Panc1 (cell line): ENCODE data around the gene DCANP1. TPM values are rescaled to one million over a fixed set of nuclear protein-coding genes. Genes with fewer than 3 reads are reported as not detected.

Source experiments
- ATAC-seq: fragments of 200-7000 bp; cut with Tn5 transposase; 2 replicates; pipeline ENCODE4 v1.9.1; 2020; ENCODE audit warnings: mild to moderate bottlenecking, moderate library complexity
- BruUV-seq: library from RNA; stranded (reverse); fragments of 400-500 nt; replicated peaks from 2 replicates; lab custom pipeline; 2021; lab: Mats Ljungman, UMichigan
- CTCF ChIA-PET: fragments of 300-600 bp; sonication (Branson Sonifier 250); formaldehyde crosslinking; loops from one replicate; lab custom pipeline; 2022; ENCODE audit warnings: antibody characterized with exemption; lab: Charles Lee
- POLR2A ChIA-PET: fragments of 300-600 bp; sonication (Branson Sonifier 250); formaldehyde crosslinking; loops from one replicate; lab custom pipeline; 2022; ENCODE audit warnings: antibody characterized with exemption; lab: Charles Lee
- DNase-seq: peaks from one replicate; pipeline ENCODE4 v3.0.0-alpha.2; 2010; ENCODE audit warnings: low read depth, low spot score
- H3K27ac ChIP-seq: 2 replicates; pipeline ENCODE4 v1.5.1; 2011; ENCODE audit warnings: mild to moderate bottlenecking, low read length, inconsistent platforms
- H3K27me3 ChIP-seq: fragments of 200-500 bp; sonication (Bioruptor generic); 2 replicates; pipeline ENCODE4 v1.6.0; 2014; ENCODE audit warnings: low read length, inconsistent platforms; ENCODE audit not compliant: control insufficient read depth, insufficient read depth
- H3K36me3 ChIP-seq: fragments of 200-500 bp; sonication (Bioruptor generic); 2 replicates; pipeline ENCODE4 v1.5.1; 2014; ENCODE audit warnings: inconsistent platforms, mild to moderate bottlenecking, low read length, moderate library complexity; ENCODE audit not compliant: control insufficient read depth, insufficient read depth
- H3K4me1 ChIP-seq: 2 replicates; pipeline ENCODE4 v1.5.1; 2011; ENCODE audit warnings: inconsistent platforms, mild to moderate bottlenecking, low read length, moderate library complexity; ENCODE audit not compliant: control insufficient read depth, insufficient read depth
- H3K4me3 ChIP-seq, 2 experiments: 2 replicates each; pipeline ENCODE4 v1.5.1; 2011 to 2012; ENCODE audit warnings: low read depth in 2 of 2, low read length in 2 of 2, mild to moderate bottlenecking in 2 of 2, inconsistent platforms in 1 of 2, moderate library complexity in 1 of 2
- H3K9me3 ChIP-seq: fragments of 200-500 bp; sonication (Bioruptor generic); 2 replicates; pipeline ENCODE4 v1.5.1; 2014; ENCODE audit warnings: low read depth, mild to moderate bottlenecking, inconsistent platforms, low read length, moderate library complexity; ENCODE audit not compliant: control insufficient read depth, insufficient read depth
- POLR2AphosphoS5 ChIP-seq: IDR thresholded peaks from 2 replicates; pipeline ENCODE4 v1.6.1; 2012; ENCODE audit warnings: mild to moderate bottlenecking, low read depth, low read length, moderate library complexity
- SIN3A ChIP-seq: IDR thresholded peaks from 2 replicates; pipeline ENCODE4 v1.6.1; 2012; ENCODE audit warnings: low read depth, mild to moderate bottlenecking, low read length, moderate library complexity, borderline replicate concordance; ENCODE audit not compliant: insufficient read depth
- TCF7L2 ChIP-seq: IDR thresholded peaks from 2 replicates; pipeline ENCODE4 v1.6.1; 2011; ENCODE audit warnings: mild to moderate bottlenecking, low read depth, low read length, inconsistent platforms
- in situ Hi-C: cut with HindIII; loops from 2 replicates; pipeline ENCODE4 v1.10.0; 2016; ENCODE audit warnings: low sequenced_read_pairs, low pct_unique_long_range_greater_than_20kb
- intact Hi-C: fragments of 100-400 bp; cut with micrococcal nuclease; formaldehyde crosslinking; loops from one replicate; pipeline ENCODE4 v1.10.0; 2022; ENCODE audit not compliant: unreplicated experiment
- total RNA-seq: library from RNA; stranded (reverse); gene quantifications from one replicate; pipeline ENCODE4 v1.2.1, GENCODE V29; 2021; ENCODE audit not compliant: unreplicated experiment
- TF ChIP-seq, protein P1 (sequence below), 2 experiments: IDR thresholded peaks; 2 replicates each; pipeline ENCODE4 v1.6.1; 2011 to 2012; ENCODE audit warnings: low read depth in 2 of 2, control low read depth in 1 of 2, low read length in 1 of 2, mild to moderate bottlenecking in 1 of 2, moderate library complexity in 1 of 2; ENCODE audit not compliant: insufficient read depth in 1 of 2
- TF ChIP-seq, protein P2 (sequence below): fragments of 450-650 bp; IDR thresholded peaks from 2 replicates; pipeline ENCODE4 v1.5.1; 2017; ENCODE audit warnings: mild to moderate bottlenecking

Gene DCANP1
- total RNA-seq, 1 experiment from 2014 or later, result not detected

DNA sequence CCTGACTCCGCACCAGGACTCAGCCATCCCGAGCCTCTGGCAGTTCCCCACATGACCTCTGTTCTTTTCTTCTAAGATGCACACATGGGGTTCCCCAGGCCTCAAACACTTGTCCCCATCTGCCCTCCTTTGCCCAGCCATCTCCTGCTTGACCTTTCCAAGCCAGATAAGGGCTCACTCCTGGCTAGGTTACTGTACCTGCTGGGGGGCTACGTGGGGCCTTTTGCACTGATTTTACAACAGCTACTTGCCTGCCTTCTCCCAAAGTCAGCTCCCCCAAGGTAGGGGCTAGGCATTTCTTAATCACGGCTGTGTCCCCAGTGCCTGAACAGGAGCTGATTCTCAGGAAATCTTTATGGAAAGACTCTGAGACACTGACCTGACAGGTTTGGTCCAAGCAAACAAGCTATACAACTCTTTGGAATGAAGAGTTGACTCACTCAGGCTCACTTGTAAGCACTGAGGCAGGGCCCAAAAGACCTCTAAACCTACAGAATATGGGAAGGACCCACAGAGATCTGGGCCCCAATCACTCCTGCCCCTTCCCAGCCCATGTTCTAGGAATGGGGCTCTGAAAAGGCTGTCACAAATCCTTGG is 50.6 kb downstream of the DCANP1 start:
- intact Hi-C loops, result no loop called here

DNA sequence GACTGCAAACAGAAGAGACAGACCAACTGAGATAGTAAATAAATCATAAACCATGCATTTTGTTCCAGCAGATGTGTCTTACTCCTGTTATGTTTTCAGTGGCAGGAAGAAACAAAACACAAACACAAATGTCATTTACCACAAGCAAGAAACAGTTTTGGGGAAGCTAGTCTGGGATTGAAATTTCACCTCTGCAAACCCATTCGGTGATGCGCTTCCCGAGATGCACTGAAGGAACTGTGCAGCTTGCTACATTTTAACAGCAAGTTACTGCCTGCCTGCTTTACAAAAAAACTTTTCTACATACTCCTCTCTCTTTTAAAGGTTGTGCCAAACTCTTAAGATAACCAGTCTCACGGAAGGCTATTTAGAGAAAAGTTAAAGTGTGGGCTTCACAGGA is 51.3 kb downstream of the DCANP1 start:
- ChIA-PET POLR2A (interaction anchor here (0.6 kb wide), 1 partner anchor 289 kb away, joined by 6 read pairs; no protein-coding TSS in a partner anchor), CTCF (no interaction called here)
- H3K4me3 ChIP-seq, result no peak overlapping the region
- no TSS peak for BruUV-seq
- in situ Hi-C loops (no loop called here), intact Hi-C loops (no loop called here)
- no peak overlapping the region for H3K27ac ChIP-seq
- TF ChIP-seq TCF7L2 (no peak), SIN3A (no peak), POLR2AphosphoS5 (no peak)
- TF ChIP-seq, protein P1, sequence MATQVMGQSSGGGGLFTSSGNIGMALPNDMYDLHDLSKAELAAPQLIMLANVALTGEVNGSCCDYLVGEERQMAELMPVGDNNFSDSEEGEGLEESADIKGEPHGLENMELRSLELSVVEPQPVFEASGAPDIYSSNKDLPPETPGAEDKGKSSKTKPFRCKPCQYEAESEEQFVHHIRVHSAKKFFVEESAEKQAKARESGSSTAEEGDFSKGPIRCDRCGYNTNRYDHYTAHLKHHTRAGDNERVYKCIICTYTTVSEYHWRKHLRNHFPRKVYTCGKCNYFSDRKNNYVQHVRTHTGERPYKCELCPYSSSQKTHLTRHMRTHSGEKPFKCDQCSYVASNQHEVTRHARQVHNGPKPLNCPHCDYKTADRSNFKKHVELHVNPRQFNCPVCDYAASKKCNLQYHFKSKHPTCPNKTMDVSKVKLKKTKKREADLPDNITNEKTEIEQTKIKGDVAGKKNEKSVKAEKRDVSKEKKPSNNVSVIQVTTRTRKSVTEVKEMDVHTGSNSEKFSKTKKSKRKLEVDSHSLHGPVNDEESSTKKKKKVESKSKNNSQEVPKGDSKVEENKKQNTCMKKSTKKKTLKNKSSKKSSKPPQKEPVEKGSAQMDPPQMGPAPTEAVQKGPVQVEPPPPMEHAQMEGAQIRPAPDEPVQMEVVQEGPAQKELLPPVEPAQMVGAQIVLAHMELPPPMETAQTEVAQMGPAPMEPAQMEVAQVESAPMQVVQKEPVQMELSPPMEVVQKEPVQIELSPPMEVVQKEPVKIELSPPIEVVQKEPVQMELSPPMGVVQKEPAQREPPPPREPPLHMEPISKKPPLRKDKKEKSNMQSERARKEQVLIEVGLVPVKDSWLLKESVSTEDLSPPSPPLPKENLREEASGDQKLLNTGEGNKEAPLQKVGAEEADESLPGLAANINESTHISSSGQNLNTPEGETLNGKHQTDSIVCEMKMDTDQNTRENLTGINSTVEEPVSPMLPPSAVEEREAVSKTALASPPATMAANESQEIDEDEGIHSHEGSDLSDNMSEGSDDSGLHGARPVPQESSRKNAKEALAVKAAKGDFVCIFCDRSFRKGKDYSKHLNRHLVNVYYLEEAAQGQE (IDR thresholded peaks at IDR 0.05; ENCODE audit: insufficient read depth in 1 of 2, low read depth in 2 of 2, low read length in 1 of 2), result no peak
- TF ChIP-seq, protein P2, sequence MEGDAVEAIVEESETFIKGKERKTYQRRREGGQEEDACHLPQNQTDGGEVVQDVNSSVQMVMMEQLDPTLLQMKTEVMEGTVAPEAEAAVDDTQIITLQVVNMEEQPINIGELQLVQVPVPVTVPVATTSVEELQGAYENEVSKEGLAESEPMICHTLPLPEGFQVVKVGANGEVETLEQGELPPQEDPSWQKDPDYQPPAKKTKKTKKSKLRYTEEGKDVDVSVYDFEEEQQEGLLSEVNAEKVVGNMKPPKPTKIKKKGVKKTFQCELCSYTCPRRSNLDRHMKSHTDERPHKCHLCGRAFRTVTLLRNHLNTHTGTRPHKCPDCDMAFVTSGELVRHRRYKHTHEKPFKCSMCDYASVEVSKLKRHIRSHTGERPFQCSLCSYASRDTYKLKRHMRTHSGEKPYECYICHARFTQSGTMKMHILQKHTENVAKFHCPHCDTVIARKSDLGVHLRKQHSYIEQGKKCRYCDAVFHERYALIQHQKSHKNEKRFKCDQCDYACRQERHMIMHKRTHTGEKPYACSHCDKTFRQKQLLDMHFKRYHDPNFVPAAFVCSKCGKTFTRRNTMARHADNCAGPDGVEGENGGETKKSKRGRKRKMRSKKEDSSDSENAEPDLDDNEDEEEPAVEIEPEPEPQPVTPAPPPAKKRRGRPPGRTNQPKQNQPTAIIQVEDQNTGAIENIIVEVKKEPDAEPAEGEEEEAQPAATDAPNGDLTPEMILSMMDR, result no peak
- peaks cover 22% of the 10 kb centered on the region for H3K4me1 ChIP-seq
- DNase-seq (no peak), ATAC-seq (no peak)
- no peaks in the 10 kb centered on the region for H3K9me3 ChIP-seq
- H3K36me3 ChIP-seq, result peaks cover 5% of the 10 kb centered on the region; the same call in 1 of the 2 replicates
- H3K27me3 ChIP-seq, result no peaks in the 10 kb centered on the region

More for the DNA sequence above, 50.6 kb downstream of the DCANP1 start:
- Histone ChIP-seq H3K4me1 (peaks cover 22% of the 10 kb centered on the region), H3K27me3 (no peaks in the 10 kb centered on the region), H3K9me3 (no peaks in the 10 kb centered on the region), H3K4me3 (no peak overlapping the region), H3K27ac (no peak overlapping the region), H3K36me3 (peaks cover 5% of the 10 kb centered on the region; the same call in 1 of the 2 replicates)
- ATAC-seq, result no peak
- POLR2A ChIA-PET, result no interaction called here
- no TSS peak for BruUV-seq
- TF ChIP-seq POLR2AphosphoS5 (no peak), SIN3A (no peak), TCF7L2 (no peak)
- TF ChIP-seq, protein P1 (IDR thresholded peaks at IDR 0.05; ENCODE audit: insufficient read depth in 1 of 2, low read depth in 2 of 2, low read length in 1 of 2), result no peak
- TF ChIP-seq, protein P2, result no peak
- CTCF ChIA-PET, result no interaction called here
- DNase-seq, result no peak
- in situ Hi-C loops, result no loop called here
